Hindlimb muscle (tissue), 1 donor: ENCODE data around the gene SPATA33. TPM values are rescaled to one million over a fixed set of nuclear protein-coding genes. Genes with fewer than 3 reads are reported as not detected.
"Not testable (repeated sequence)": the region's sequence is repeated elsewhere in the genome, so short reads cannot be mapped to it uniquely, and the experiment has no call there.

ENCODE experiments used
- DNase-seq: peaks from one replicate; pipeline ENCODE4 v3.0.0-alpha.2; 2013
- polyA plus RNA-seq: library from polyadenylated mRNA; unstranded; fragments of 120-200 nt; gene quantifications from one replicate; pipeline ENCODE4 v1.2.1, GENCODE V29; 2013; ENCODE audit not compliant: insufficient read length

The SPATA33 gene
- polyA plus RNA-seq, 1 donor: 5.5 TPM

- not testable (repeated sequence) for DNase-seq
Observed at GRCh38 chr16:89664238-89664637, 6.6 kb downstream of the SPATA33 start.

DNA sequence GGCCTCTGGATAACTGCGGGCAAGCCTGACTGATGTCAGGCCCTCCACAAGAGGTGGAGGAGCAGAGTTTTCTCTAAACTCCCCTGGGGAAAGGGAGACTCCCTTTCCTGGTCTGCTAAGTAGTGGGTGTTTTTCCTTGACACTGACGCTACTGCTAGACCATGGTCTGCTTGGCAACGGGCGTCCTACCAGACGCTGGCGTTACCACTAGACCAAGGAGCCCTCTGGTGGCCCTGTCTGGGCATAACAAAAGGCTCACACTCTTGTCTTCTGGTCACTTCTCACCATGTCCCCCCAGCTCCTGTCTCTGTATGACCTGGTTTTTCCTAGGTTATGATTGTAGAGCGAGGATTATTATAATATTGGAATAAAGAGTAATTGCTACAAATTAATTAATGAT, 9.4 kb downstream of the SPATA33 start:
- not testable (repeated sequence) for DNase-seq

DNA sequence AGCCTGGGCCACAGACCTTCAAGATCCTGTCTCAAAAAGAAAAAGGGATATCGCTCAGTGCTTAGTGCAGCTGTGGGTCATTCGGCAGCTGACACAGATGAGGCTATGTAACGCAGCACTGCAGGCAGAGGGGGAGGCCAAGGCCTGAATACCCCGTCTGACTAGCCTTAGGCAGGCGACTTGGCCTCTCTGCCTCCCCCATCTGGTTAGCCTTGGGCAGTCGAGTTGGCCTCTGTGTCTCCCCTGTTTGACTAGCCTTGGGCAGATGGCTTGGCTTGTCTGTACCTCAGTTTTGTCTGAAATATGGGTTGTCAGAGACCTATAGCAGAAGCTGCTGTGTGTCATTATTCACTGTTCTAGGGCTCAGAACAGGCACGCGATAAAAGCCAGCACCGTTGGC, 10.0 kb downstream of the SPATA33 start:
- no peak for DNase-seq

- DNase-seq: no peak
Observed at GRCh38 chr16:89668790-89669158, 11.1 kb downstream of the SPATA33 start.

- no peak for DNase-seq
Observed at GRCh38 chr16:89669755-89670154, 12.1 kb downstream of the SPATA33 start.

GRCh38 chr16:89670496-89671431, 13.1 kb downstream of the SPATA33 start:
- DNase-seq: no peak

GRCh38 chr16:89671565-89671964, 13.9 kb downstream of the SPATA33 start:
- not testable (repeated sequence) for DNase-seq

- DNase-seq: no peak
Observed at GRCh38 chr16:89672177-89672941, 14.7 kb downstream of the SPATA33 start.

- no peak for DNase-seq
Observed at GRCh38 chr16:89678258-89678657, 20.6 kb downstream of the SPATA33 start.

GRCh38 chr16:89685916-89686315, 28.3 kb downstream of the SPATA33 start:
- no peak for DNase-seq

- peak; percentile 94 for DNase-seq
Observed at GRCh38 chr16:89686520-89687091, 29.0 kb downstream of the SPATA33 start, which contains the start of gene CDK10. TSS of gene CDK10 (plus strand) at chr16:89686689. CDS start at chr16:89686711, 22 bp downstream.

DNA sequence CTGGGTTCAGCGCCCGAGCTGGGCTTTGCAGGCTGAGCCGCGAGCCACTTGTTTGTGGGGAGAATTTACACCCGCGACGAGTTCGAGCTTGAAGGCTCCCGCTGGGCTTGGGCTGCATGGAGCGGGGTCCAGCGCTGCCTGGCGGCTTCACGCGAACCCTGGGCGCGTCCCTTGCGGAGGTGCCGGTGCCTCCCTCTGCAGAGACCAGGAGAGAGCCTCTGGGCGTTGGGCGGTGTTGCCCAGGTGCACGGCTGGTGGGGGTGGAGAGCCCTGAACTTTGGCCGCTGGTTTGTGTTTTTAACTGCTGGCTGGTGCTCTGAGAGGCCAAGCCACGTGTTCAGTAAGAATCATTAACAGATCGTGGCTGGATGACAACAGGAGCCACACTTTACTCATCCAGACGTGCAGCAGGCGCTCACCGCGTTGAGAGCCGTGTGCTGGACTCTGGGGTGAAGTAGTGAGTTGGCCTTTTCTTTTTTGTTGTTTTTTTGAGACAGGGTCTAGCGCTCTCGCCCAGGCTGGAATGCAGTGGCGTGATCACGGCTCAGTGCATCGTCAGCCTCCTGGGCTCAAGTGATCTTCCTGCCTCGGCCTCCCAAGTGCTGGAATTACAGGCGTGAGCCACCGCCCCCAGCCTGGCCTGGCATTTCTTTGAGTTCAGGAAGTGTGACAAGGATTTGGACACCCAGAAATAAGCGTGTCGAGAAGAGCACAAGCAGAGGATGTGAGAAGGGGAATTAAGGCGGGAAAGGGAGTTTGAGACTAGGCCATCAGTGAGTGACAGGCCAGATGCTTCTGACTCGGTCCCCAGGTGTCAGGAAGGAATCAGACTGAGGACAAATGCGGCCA, 29.7 kb downstream of the SPATA33 start:
- DNase-seq: no peak

DNA sequence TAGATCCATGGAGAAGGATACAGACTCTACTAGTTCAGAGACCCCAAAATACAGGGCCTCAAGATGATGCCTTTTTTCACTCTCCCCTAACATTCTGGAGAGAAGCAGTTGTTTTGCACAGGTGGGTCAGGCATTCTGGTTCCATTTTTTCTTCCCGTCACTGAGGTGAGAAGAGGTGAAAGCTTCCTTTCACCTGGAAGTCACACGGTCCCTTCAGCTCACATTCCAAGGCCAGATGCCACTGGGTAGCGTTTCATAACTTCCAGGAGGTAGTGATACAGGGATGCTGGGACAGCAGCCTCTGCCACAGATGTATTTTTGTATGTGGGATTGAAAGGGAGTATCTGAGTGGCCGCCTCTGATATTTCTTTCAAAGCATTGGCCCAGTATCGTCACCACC, 30.8 kb downstream of the SPATA33 start:
- no peak for DNase-seq

- DNase-seq: no peak
Observed at GRCh38 chr16:89689142-89689541, 31.5 kb downstream of the SPATA33 start.

GRCh38 chr16:89689621-89690020, 32.0 kb downstream of the SPATA33 start:
- DNase-seq: not testable (repeated sequence)

DNA sequence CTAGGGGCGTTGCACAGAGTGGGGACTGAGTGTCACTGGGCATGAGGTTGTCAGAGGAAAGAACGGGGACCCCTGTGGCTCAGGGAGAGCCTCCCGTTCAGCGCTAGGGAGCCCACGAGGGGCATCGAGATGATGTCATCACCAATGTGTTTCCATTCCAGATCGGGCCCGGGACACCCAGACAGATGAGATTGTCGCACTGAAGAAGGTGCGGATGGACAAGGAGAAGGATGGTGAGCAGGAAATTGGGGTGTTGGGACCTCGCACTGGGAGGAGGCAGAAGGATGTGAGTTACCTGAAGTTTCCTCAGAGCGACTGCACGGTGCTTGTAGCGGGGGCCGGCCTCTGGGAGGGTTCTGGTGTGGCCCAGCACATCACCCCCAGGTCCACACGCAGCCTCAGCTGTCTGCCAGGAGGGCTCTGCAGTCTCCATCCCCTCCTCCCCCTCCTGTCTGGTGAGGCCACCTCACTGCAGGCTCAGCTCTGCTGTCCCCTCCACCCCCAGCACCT, 32.8 kb downstream of the SPATA33 start:
- no peak for DNase-seq

DNA sequence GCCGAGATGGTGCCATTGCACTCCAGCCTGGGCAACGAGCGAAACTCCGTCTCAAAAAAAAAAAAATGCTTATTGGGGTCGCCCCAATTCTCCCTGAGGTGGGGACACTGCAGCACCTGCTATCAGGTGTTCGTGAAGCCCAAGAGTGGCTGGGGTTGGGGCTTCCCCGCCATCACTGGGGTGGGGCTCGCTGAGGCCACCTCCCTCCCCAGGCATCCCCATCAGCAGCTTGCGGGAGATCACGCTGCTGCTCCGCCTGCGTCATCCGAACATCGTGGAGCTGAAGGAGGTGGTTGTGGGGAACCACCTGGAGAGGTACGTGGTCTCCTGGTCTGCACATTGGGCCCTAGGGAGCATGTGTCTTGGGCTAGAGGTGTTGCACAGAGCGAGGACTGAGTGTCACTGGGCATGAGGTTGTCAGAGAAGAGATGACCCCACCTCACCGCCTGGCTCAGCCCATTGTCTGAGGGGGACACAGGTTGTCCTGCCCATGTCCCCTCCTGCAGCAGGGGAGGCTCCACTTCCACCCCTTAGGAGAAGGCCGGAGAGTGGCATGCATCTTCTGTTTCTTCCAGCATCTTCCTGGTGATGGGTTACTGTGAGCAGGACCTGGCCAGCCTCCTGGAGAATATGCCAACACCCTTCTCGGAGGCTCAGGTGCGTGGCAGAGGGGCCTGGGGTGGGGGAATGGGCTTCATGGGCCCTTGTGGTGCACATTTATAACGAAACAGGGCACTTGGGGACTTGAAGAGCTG, 33.8 kb downstream of the SPATA33 start:
- DNase-seq: no peak

- DNase-seq: no peak
Observed at GRCh38 chr16:89691986-89692569, 34.4 kb downstream of the SPATA33 start.

GRCh38 chr16:89693289-89693731, 35.7 kb downstream of the SPATA33 start:
- DNase-seq: no peak

DNA sequence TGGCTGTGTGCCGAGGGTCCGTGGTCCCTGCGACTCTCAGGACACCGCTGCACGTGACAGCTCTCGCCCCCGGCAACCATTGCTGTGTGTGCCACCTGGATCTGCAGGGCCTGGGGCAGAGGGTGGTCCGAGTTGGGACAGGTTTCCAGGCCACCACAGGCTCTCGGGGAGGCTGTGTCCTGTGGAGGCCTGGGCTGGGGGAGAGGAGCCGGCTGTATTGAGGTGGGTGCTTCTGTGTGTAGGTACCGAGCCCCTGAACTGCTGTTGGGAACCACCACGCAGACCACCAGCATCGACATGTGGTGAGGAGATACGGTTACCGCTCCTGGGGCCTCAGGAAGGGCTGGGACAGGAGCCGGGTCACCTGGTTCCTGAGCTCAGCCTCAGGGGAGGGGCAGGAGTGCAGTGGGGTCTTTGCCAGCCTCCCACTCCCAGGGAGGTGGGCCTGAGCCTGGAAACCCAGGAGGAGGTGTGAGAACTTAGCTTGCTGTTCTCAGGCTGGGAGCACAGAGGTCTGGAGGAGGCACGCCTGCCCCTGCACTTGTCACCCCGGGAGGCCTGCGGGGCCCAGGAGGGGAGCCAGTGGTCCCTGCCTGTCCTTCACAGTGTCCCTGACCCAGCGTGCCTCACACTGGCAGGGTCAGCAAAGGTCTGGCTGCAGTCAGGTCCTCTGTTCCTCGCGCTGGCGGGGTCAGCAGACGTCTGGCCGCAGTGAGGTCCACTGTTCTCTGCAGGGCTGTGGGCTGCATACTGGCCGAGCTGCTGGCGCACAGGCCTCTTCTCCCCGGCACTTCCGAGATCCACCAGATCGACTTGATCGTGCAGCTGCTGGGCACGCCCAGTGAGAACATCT, 36.5 kb downstream of the SPATA33 start:
- DNase-seq: no peak
